HG02623 (cell line): ENCODE measurements around the gene KANSL1.

Source experiments
- ATAC-seq: cut with Tn5 transposase; IDR thresholded peaks from one replicate; pipeline ENCODE4 v1.9.1; 2021; ENCODE audit warnings: moderate library complexity; ENCODE audit not compliant: unreplicated experiment

Gene KANSL1

DNA sequence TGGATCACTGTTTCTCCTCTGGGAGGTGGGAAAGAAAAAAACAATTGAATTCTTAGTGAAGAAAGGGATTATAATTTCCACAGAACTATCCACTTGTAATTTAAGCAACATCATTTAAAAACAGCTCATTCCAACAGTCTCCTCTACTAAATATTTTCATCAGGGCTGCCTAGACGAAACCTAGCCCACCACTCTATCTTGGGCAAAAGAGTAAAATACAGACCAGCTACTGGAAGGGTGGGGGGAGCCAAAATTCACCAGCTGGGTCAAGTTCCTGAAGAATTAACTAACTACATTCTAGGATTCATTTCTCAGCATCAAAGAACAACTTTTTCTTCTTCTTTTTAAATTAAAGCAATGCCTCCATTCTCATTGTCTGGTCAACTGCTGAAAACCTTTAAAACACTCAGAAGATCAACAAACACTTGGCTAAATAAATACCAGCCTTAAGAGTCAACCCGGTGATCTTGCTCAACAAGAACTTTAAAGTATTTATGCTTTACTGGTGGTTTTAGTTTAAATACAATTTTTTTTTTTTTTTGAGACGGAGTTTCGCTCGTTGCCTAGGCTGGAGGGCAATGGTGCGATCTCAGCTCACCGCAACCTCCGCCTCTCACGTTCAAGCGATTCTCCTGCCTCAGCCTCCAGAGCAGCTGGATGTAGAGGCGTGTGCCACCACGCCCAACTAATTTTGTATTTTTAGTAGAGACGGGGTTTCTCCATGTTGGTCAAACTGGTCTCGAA, 25.2 kb downstream of the KANSL1 start:
- ATAC-seq, result no peak

- ATAC-seq, result no peak
These were observed 26.0 kb downstream of the KANSL1 start for GRCh38 chr17:46167267-46167666.

GRCh38 chr17:46166692-46167249, 26.5 kb downstream of the KANSL1 start:
- ATAC-seq, result no peak

GRCh38 chr17:46163929-46164594, 29.2 kb downstream of the KANSL1 start:
- ATAC-seq, result no peak

- ATAC-seq, result no peak
These were observed 29.9 kb downstream of the KANSL1 start for GRCh38 chr17:46163316-46163715.

- ATAC-seq, result no peak
These were observed 30.4 kb downstream of the KANSL1 start for GRCh38 chr17:46162866-46163265.

GRCh38 chr17:46160169-46160568, 33.1 kb downstream of the KANSL1 start:
- no peak for ATAC-seq

GRCh38 chr17:46159686-46160085, 33.5 kb downstream of the KANSL1 start:
- ATAC-seq, result no peak

DNA sequence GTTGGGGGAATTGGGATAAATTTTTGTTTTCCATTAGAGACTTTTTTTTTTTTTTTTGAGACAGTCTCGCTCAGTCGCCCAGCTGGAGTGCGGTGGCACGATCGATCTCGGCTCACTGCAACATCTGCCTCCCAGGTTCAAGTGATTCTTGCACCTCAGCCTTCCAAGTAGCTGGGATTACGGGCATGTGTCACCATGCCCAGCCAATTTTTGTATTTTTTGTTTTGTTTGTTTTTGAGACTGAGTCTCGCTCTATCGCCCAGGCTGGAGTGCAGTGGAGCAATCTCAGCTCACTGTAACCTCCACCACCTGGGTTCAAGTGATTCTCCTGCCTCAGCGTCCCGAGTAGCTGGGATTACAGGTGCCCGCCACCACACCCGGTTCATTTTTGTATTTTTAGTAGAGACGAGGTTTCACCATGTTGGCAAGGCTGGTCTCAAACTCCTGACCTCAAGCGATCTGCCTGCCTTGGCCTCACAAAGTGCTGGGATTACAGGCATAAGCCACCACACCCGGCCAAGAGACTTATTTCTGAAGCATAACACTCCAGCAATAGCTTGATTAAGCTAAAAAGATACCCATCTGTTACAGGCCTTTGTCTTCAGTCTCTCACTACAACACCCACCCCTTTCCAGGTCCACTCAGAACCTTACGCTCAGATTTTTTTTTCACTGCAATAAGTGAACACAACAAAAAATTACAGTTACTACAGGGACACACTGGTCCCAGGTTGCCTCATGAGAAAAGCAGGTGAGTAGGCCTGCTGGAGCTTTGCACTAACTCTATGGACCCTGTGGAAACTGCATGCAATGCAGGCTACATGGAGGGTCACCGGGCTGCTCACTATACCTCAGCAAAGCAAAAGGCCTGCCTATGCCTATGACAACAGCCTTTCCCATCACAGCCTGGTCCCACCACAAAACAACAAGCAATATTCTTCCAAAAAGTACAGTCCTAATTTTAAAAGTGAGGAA, 34.6 kb downstream of the KANSL1 start:
- no peak for ATAC-seq

DNA sequence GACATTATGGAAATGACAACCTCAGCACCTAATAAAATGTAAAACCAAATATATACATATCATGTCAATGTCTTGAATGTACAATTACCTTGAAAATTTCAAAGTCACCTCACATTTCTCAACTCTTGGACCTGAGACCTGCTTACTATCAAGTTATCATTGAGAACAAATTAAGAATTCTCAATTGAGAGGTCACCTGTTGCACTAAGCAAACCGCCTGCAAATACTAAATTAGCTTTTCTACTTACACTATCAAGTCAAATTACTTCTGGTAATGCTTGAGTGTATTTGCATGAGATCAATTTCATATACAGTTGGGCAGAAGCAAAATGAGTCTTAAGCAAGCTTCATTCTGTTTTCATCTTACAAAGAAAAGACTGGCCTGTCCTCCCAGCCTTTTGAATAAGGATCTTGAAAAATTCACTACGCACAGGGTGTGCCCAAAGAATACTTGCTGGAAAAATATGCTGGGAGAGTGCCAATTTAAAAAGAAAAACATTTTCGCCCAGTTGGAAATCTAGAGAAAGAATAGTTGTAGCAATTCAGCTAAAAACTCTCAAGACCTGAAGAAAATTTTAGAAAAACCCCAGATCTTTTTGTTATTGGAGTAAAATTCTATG, 35.7 kb downstream of the KANSL1 start:
- ATAC-seq, result no peak

DNA sequence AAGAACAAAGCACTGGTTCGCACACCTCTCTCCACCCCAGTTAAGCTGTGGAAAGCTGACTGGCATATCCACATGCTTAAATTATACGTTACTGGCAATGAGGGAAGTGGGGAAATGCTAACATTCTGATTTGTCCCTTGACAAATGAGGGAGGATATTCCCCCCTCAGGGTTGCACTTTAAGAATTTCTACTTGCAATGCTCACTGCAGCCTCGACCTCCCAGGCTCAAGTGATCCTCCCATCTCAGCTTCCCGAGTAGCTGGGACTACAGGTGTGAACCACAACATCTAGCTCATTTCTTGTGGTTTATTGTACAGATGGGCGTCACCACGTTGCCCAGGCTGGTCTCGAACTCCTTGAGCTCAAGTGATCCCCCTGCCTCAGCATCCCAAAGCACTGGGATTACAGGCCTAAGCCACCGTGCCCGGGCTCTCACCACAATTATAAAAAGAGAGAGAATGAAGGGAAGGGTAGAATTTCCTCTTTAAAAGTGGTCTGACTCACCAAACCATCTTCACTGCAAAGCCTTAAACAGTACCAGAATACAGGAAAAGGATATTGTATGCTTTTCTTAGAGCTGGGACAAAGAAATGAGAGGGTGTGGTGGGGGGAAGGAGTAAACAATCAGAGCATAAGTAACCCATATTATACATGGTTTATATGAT, 38.9 kb downstream of the KANSL1 start:
- no peak for ATAC-seq

DNA sequence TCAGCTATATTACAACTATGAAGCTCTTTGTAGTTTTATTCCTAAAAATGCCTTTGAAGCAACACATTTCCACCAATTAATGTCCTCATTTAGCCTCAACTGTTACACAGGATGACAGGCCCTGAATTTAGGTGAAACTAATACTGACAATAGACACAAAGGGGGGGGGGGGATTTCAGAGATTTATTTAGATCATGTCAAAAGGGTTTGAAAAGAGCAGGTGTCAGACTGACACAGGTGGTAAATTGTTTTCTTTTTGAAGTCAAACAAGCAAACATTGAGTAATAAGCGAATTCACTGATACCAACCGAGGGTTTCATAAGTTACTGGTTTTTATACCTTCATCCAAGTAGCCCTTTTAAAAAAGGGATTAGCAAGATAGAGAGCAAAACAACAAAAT, 40.8 kb downstream of the KANSL1 start:
- ATAC-seq, result no peak

- ATAC-seq, result no peak
These were observed 41.5 kb downstream of the KANSL1 start for GRCh38 chr17:46151762-46152161.

GRCh38 chr17:46150216-46150963, 42.8 kb downstream of the KANSL1 start:
- no peak for ATAC-seq

GRCh38 chr17:46148247-46148646, 45.0 kb downstream of the KANSL1 start:
- no peak for ATAC-seq

GRCh38 chr17:46147296-46147695, 45.9 kb downstream of the KANSL1 start:
- ATAC-seq, result no peak

- ATAC-seq, result no peak
These were observed 49.0 kb downstream of the KANSL1 start for GRCh38 chr17:46144246-46144645.

DNA sequence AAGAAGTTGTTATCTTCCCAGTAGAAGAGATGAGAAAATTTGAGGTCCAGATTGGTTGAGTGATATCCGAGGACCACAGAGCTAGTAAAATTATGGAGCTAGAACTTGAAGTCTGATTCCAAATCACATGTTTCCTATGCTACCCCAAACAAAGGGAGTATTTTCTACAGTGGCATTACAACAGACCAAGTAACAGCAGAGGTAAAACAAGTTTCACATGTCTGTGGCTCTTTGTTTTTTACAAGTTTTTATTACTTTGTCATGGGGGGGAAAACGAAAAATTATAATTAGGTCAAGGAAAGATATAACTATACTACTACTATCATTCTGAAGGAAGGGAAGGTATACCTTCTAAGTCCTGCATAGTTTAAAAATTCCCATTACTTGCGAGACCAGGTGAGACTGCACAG, 49.4 kb downstream of the KANSL1 start:
- no peak for ATAC-seq

DNA sequence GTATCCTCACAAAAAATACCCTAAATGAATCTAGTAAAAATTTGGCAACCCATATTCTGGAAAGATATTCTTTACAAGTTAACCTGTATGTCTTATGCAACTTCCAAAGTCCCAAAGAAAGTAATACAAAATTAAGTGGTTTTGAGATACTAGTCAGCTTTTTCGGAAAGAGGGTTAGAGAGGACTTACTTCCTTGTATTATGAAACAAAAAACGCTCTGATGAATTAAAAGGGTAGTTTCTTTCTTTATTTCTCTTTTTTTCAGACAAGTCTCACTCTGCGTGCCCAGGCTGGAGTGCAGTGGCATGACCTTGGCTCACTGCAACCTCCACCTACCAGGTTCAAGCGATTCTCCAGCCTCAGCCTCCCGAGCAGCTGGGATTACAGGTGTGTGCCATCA, 51.6 kb downstream of the KANSL1 start:
- no peak for ATAC-seq
